Measurements from ENCODE around the gene LOXHD1. TPM values are rescaled to one million over a fixed set of nuclear protein-coding genes. Genes with fewer than 3 reads are reported as not detected.

Gene LOXHD1
- total RNA-seq, 2 experiments from 2014 or later = 0.06 to 0.26 TPM

DNA sequence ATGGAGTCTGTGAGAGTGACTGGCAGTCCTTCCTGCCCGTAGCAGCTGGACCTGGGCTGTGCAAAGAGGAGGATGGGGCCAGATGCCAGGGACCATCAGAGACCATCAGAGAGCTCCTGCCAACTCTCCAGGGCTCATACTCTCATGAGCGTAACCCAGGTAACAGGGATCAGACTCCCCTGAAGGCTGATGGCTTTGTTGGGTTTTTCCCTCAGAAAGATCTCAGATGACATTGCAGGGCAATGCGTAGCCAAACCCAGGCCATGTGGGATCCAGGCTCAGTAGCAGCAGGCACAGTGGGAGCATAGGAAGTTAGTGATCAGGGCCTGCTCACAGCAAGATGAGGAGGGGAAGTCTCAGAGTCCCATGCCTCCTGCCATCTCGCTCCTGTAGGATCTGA is 218.0 kb downstream of the LOXHD1 start:
- Mint-ChIP-seq H3K36me3 (no peaks in the 10 kb centered on the region), H3K9me3 (ENCODE audit: low read depth) (no peaks in the 10 kb centered on the region), H3K27me3 (peaks cover 7% of the 10 kb centered on the region), H3K4me1 (no peaks in the 10 kb centered on the region), H3K27ac (no peak overlapping the region), H3K4me3 (no peak overlapping the region)
- CTCF ChIA-PET = no interaction called here
- ATAC-seq = no peak
- DNase-seq = no peak

DNA sequence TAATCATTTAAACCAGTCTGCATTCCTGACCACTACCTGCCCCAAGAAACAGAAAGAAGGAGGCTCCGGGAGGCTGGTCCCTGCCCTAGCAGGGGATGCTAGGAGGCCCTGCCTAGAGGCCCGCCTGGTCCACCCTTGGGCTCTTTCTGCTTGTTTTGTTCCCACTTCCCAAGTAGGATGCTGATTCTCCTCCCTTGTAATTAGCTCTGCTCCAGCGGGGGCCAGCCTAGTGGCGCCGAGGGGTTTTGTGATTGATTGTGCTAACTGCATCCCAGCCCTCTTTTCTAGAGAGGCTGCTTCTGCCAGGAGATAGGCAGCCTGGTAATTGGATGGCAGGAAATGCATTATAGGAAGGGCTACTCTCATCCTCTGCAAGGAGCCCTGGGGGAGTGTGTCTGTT is 220.0 kb downstream of the LOXHD1 start:
- H3K27me3 Mint-ChIP-seq = peaks cover 2% of the 10 kb centered on the region
- no peaks in the 10 kb centered on the region for H3K9me3 Mint-ChIP-seq (ENCODE audit: low read depth)
- H3K36me3 Mint-ChIP-seq = no peaks in the 10 kb centered on the region
- no peaks in the 10 kb centered on the region for H3K4me1 Mint-ChIP-seq
- ATAC-seq (no peak), DNase-seq (no peak)
- no peak overlapping the region for H3K27ac Mint-ChIP-seq
- CTCF ChIA-PET = no interaction called here
- no peak overlapping the region for H3K4me3 Mint-ChIP-seq

DNA sequence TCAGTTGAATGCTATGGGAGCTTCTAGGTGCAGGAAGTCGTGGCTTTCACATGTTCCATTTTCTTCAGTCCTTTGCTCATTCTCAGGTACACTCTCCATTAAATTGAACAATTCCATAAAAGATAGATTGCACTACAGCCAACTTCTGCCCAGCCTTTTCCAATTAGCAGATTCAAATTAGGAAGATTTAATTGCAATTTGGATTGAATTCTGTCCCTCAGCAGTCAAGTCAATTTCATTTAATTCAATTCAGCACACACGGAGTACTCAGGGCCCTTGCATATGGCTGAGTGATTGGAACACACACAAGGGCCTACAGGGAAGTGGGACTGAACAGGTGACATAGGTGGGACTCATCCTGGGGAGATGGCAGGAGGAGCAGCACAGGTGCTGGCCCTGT is 220.4 kb downstream of the LOXHD1 start:
- ATAC-seq (no peak), DNase-seq (no peak)
- H3K27me3 Mint-ChIP-seq = peaks cover 6% of the 10 kb centered on the region
- no peaks in the 10 kb centered on the region for H3K36me3 Mint-ChIP-seq
- H3K27ac Mint-ChIP-seq = no peak overlapping the region
- no peak overlapping the region for H3K4me3 Mint-ChIP-seq
- no peaks in the 10 kb centered on the region for H3K4me1 Mint-ChIP-seq
- H3K9me3 Mint-ChIP-seq (ENCODE audit: low read depth) = no peaks in the 10 kb centered on the region
- CTCF ChIA-PET = no interaction called here

DNA sequence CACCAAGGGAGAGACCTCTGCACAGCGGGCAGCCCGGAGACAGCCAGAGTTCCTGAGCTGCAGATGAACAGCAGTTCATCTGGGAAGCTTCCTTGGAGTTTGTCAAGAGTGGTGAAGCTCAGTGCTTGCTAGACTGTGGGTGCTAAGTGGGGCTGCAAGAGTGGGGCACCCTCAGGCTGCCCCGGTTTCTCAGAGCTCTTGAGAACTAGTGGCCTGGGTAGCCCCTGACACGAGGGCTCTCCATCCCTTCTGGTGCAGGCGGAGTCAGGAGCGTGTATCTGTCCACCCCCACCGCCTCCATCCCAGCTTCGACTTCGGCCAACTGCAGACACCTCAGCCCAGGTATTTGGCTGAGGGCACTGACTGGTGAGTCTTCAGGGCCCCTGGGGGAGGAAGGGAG is 222.0 kb downstream of the LOXHD1 start:
- no peak for ATAC-seq
- no peaks in the 10 kb centered on the region for H3K36me3 Mint-ChIP-seq
- no peaks in the 10 kb centered on the region for H3K9me3 Mint-ChIP-seq (ENCODE audit: low read depth)
- peaks cover 17% of the 10 kb centered on the region for H3K27me3 Mint-ChIP-seq
- H3K27ac Mint-ChIP-seq = no peak overlapping the region
- DNase-seq = no peak
- H3K4me1 Mint-ChIP-seq = no peaks in the 10 kb centered on the region
- CTCF ChIA-PET = no interaction called here
- H3K4me3 Mint-ChIP-seq = no peak overlapping the region

DNA sequence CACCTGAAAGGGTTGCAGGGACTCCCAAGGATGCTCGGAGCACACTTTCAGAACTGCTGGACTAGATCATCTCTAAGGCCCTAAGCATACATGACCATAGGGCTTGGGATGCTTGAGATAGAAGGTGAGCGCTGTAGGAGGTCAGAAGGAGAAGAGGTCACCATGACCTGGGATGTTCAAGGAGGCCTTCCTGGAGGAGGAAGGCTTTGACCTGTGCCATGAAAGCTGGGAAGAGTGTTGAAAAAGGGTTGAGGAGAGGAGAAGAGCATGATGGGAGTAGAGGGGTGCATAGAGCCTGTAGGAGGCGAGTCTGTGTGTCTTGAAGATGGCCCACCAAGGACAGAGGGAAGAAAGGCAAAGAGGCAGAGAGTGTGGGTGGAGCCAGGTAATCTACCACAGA is 222.4 kb downstream of the LOXHD1 start:
- CTCF ChIA-PET = no interaction called here
- no peaks in the 10 kb centered on the region for H3K4me1 Mint-ChIP-seq

DNA sequence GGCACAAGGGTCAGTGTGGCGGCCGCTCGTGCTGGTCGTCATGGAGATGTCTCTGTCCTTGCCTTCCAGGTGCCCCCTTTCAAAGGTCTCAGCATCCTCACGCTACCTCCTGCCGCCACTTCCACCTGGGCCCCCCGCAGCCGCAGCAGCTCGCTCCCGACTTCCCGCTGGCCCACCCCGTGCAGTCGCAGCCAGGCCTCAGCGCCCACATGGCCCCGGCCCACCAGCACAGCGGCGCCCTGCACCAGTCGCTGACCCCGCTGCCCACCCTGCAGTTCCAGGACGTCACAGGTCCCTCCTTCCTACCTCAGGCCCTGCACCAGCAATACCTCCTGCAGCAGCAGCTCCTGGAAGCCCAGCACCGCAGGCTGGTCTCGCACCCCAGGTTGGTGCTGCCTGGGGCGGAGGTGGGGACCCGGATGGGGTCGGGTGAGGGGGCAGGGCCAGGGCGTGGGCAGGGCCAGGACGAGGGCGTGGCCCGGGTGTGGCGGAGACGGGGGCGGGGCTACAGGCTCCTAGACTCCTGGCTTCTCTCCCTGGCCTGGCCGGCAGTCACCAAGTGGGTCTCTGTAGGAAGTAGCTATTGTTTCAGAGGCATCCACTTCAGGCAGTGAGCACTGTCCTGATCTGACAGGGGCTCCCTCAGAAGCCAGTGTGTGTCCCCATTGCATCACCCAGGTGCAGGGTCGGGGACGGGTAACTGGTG is 223.7 kb downstream of the LOXHD1 start:
- DNase-seq (no peak), ATAC-seq (no peak)
- Mint-ChIP-seq H3K4me3 (no peak overlapping the region), H3K9me3 (ENCODE audit: low read depth) (no peaks in the 10 kb centered on the region), H3K4me1 (no peaks in the 10 kb centered on the region), H3K27me3 (peaks cover 21% of the 10 kb centered on the region), H3K36me3 (no peaks in the 10 kb centered on the region), H3K27ac (no peak overlapping the region)
- CTCF ChIA-PET = no interaction called here

More for the DNA sequence above, 222.4 kb downstream of the LOXHD1 start:
- DNase-seq (no peak), ATAC-seq (no peak)
- H3K36me3 Mint-ChIP-seq = no peaks in the 10 kb centered on the region
- H3K4me3 Mint-ChIP-seq = no peak overlapping the region
- no peaks in the 10 kb centered on the region for H3K9me3 Mint-ChIP-seq (ENCODE audit: low read depth)
- no peak overlapping the region for H3K27ac Mint-ChIP-seq
- peaks cover 21% of the 10 kb centered on the region for H3K27me3 Mint-ChIP-seq

DNA sequence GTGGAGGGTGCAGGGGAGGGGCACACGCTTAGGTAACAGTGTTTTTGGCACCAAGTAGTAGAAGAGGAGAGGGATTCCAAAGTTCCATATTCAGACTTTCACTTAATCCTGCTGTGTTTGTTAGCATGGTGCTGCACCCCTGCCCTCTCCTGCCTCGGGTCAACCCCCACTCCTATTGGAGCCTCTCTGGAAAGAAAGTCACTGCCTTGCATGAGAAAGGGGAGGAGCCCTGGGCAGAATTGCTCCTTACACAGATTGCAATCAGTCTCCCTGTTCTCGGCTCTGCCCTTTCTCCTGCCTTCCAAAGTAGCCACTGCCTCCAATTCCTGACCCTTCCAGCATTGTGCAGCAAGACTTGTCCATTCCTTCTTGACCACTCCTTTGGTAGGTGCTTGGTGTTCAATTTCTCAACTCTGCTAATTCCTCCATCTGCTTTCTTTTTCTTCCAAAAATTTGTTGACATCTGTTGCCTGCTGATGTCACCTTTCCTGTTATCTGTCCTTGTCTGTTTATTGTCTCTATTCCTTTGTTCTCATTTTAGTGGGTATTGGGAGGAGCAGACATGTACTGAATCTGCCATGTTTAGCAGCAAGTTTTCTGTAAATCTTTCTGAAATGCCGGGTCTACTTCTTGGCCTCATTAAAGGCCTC is 225.4 kb downstream of the LOXHD1 start:
- H3K36me3 Mint-ChIP-seq = no peaks in the 10 kb centered on the region
- H3K4me1 Mint-ChIP-seq = no peaks in the 10 kb centered on the region
- CTCF ChIA-PET = no interaction called here
- no peak for ATAC-seq
- H3K27me3 Mint-ChIP-seq = peaks cover 21% of the 10 kb centered on the region
- H3K4me3 Mint-ChIP-seq = no peak overlapping the region
- DNase-seq = no peak
- no peaks in the 10 kb centered on the region for H3K9me3 Mint-ChIP-seq (ENCODE audit: low read depth)
- no peak overlapping the region for H3K27ac Mint-ChIP-seq

DNA sequence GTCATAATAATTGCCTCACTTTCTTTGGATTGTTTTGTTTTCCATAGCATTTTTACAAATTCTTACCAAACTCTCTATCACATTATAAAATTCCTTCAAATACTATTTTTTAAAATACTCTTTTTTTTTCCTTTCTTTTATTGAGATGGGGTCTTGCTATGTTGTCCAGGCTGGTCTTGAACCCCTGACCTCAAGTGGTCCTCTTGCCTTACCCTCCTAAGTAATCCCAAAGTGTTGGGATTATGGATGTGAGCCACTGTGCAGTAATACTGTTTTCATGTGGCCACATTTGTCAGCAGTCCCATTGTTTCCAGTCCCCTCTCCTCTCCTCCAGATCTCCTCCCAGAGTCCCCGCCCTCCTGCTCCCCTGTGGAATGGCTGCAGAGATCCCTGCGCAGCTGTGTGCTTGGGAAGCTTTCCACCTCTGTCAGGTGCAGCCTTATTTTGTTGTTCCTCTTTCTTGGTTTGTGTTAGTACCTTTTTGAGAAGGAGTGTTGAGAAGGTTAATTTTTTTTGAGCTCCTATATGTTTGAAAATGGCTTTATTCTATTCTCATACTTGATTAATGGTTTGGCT is 227.3 kb downstream of the LOXHD1 start:
- Mint-ChIP-seq H3K4me1 (no peaks in the 10 kb centered on the region), H3K9me3 (ENCODE audit: low read depth) (no peaks in the 10 kb centered on the region), H3K27me3 (peaks cover 21% of the 10 kb centered on the region), H3K27ac (no peak overlapping the region), H3K4me3 (no peak overlapping the region), H3K36me3 (no peaks in the 10 kb centered on the region)
- DNase-seq = no peak
- no peak for ATAC-seq
- CTCF ChIA-PET = interaction anchor here (0.8 kb wide), 1 partner anchor 229 kb away, joined by 3 read pairs; no protein-coding TSS in a partner anchor

DNA sequence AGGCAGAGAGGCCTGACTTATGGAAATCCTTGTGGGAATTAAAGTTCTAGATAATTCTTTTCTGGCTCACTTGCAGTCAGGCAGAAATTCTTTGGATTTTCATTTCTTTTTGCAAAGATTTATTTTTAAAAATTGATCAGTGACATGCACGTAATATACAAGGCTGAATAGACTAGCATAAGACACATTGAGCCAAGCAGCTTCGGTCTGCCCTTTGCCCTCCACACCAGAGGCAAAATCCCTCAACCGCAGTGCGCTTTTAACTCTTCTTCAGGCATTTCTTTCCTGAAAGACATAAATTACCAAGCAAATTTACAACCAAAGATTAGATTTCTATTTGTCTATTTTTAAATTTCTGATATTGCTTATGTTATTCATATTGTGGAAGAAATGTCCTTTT is 227.9 kb downstream of the LOXHD1 start:
- CTCF ChIA-PET = no interaction called here
- ATAC-seq = no peak
- H3K27me3 Mint-ChIP-seq = peaks cover 21% of the 10 kb centered on the region

DNA sequence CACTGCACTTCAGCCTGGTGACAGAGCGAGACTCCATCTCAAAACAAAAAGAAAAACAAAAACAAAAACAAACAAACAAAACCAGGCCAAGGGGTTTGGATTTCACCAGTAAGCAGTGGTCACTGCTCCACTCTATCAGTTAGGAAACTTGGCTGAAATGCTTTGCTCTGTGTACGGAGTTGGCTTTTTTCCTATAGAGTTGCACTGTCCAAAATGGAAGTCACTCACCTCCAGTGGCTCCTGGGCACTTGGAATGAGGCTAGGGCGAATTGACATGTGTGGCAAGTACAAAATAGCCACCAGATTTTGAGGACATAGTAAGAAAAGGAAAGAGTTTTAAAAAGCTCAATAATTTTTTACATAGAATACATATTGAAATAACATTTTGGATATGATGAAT is 228.7 kb downstream of the LOXHD1 start:
- CTCF ChIA-PET = interaction anchor here (1.4 kb wide), 1 partner anchor 147 kb away, joined by 4 read pairs; no protein-coding TSS in a partner anchor
- no peaks in the 10 kb centered on the region for H3K36me3 Mint-ChIP-seq
- no peak for ATAC-seq
- no peaks in the 10 kb centered on the region for H3K9me3 Mint-ChIP-seq (ENCODE audit: low read depth)
- no peaks in the 10 kb centered on the region for H3K4me1 Mint-ChIP-seq
- H3K27me3 Mint-ChIP-seq = peaks cover 19% of the 10 kb centered on the region
- no peak overlapping the region for H3K27ac Mint-ChIP-seq
- DNase-seq = no peak
- no peak overlapping the region for H3K4me3 Mint-ChIP-seq

More for the DNA sequence above, 227.9 kb downstream of the LOXHD1 start:
- H3K9me3 Mint-ChIP-seq (ENCODE audit: low read depth) = no peaks in the 10 kb centered on the region
- H3K27ac Mint-ChIP-seq = no peak overlapping the region
- H3K4me3 Mint-ChIP-seq = no peak overlapping the region
- no peaks in the 10 kb centered on the region for H3K4me1 Mint-ChIP-seq
- no peak for DNase-seq
- no peaks in the 10 kb centered on the region for H3K36me3 Mint-ChIP-seq

DNA sequence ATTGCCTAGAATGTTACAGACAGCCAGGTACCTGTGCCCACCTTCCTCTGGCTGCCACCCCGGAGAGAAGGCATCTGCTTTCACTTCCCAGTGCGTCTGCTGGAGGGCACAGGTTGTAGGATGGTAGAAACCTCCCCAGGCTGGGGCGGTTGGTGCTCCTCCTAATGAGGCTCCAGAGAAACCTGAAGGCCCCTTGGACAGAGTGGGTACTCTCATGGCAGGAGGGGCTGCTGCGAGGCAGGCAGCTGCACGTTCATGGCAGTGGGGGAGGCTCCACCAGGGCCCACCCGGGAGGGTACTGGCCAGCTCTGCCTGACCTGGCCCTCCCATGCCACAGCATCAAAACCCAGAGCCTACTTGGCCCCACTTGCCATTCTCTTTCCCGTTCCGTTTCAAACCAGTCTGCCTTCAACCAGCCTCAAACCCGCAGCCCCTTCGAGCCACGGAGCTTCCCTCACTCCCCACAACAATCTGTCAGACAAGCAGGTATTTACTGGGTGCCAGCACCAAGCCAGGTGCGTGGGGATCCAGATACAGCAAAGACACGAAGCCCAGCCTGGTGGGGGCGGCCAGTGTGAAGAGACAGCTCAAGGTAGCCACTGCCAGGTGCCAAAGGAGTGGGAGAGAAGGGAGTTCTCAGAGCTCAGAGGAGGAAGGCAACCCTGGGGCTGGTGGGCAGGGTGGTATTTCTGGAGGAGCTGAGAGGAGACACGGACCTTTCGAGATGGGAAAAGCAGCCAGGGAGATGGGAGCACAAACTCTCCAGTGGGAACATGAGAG is 229.6 kb downstream of the LOXHD1 start:
- DNase-seq = peak; percentile 9
- no peak overlapping the region for H3K27ac Mint-ChIP-seq
- no peaks in the 10 kb centered on the region for H3K36me3 Mint-ChIP-seq
- no peaks in the 10 kb centered on the region for H3K9me3 Mint-ChIP-seq (ENCODE audit: low read depth)
- CTCF ChIA-PET = interaction anchor here (1.4 kb wide), 1 partner anchor 146 kb away, joined by 4 read pairs; no protein-coding TSS in a partner anchor
- peaks cover 19% of the 10 kb centered on the region for H3K27me3 Mint-ChIP-seq
- no peak overlapping the region for H3K4me3 Mint-ChIP-seq
- no peaks in the 10 kb centered on the region for H3K4me1 Mint-ChIP-seq
- ATAC-seq = no peak
